ENCODE results near the gene RNPEPL1. TPM values are rescaled to one million over a fixed set of nuclear protein-coding genes. Genes with fewer than 3 reads are reported as not detected.

The RNPEPL1 gene
- total and polyA plus RNA-seq, 10 of the 15 experiments (the other 5 are each of a cell fraction or from before 2014, with no cell fraction given) = 0.24 to 49.5 (median 6.8) TPM

DNA sequence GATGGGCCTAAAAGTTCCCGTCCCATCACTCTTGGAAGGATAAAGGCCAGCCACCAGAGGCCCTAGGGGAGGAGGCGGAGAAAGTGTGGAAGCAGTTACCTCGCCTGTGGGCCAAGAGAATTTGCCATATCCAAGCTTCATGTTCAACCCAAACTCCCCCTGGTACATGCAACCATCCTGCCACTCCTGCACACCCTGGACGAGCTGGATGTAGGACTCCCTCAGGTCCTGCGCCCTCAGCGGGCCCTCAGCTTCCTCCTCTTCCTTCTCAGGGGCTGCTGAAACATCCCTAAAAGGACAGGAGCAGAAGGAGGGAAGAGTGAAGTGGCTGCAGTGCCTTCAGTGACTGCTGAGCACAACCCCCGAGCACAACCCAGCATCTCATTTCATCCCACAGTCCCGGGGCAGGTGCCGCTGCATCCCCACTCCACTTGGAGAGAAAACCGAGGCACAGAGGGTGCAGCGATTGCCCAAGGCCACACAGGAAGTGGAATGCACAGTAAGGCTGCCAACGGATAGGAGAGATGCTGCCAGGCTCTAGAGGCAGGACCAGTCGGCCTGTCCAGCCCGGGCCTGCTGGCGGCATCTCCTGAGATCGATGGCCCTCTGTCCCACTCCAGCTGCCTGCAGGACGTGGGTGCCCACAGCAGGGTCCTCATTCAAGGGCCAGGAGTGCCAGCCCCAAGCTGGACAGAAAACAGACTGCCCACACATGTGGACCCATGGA, 13.4 kb upstream of the RNPEPL1 start:
- H3K27me3 ChIP-seq (replicated peaks in 1 of 2; ENCODE audit: control insufficient read depth in 2 of 2, insufficient read depth in 2 of 2, low read length in 1 of 2) = no peaks in the 10 kb centered on the region
- no peaks in the 10 kb centered on the region for H4K20me1 ChIP-seq (ENCODE audit: control insufficient read depth, insufficient read depth)
- H3K27ac ChIP-seq (ENCODE audit: control insufficient read depth, insufficient read depth) = no peak overlapping the region
- peaks cover 39% of the 10 kb centered on the region for H3K4me1 ChIP-seq (ENCODE audit: control insufficient read depth, insufficient read depth, low read length)
- POLR2A ChIA-PET = no interaction called here
- intact Hi-C loops (cut with micrococcal nuclease; ENCODE audit: unreplicated experiment) = no loop called here
- no peak overlapping the region for H2AFZ ChIP-seq (ENCODE audit: control insufficient read depth, low read depth, low read length)
- in situ Hi-C loops (cut with MboI) = no loop called here
- no peaks in the 10 kb centered on the region; the same call in 2 of the 3 replicates for H3K9me3 ChIP-seq (replicated peaks; ENCODE audit: control insufficient read depth, insufficient read depth, low read length)
- H3K4me2 ChIP-seq (ENCODE audit: control insufficient read depth, insufficient read depth) = no peak overlapping the region
- SMC1A ChIA-PET (ENCODE audit: uncharacterized antibody, unreplicated experiment) = interaction anchor here (1.1 kb wide), 1 partner anchor 41 kb away, joined by 4 read pairs; no protein-coding TSS in a partner anchor
- TF ChIP-seq, protein P1, sequence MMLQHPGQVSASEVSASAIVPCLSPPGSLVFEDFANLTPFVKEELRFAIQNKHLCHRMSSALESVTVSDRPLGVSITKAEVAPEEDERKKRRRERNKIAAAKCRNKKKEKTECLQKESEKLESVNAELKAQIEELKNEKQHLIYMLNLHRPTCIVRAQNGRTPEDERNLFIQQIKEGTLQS (IDR thresholded peaks at IDR 0.05; ENCODE audit: borderline replicate concordance, extremely low read depth, low read depth, low read length) = no peak
- TF ChIP-seq, protein P2, sequence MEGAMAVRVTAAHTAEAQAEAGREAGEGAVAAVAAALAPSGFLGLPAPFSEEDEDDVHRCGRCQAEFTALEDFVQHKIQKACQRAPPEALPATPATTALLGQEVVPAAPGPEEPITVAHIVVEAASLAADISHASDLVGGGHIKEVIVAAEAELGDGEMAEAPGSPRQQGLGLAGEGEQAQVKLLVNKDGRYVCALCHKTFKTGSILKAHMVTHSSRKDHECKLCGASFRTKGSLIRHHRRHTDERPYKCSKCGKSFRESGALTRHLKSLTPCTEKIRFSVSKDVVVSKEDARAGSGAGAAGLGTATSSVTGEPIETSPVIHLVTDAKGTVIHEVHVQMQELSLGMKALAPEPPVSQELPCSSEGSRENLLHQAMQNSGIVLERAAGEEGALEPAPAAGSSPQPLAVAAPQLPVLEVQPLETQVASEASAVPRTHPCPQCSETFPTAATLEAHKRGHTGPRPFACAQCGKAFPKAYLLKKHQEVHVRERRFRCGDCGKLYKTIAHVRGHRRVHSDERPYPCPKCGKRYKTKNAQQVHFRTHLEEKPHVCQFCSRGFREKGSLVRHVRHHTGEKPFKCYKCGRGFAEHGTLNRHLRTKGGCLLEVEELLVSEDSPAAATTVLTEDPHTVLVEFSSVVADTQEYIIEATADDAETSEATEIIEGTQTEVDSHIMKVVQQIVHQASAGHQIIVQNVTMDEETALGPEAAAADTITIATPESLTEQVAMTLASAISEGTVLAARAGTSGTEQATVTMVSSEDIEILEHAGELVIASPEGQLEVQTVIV (IDR thresholded peaks at IDR 0.05; ENCODE audit: borderline replicate concordance, partially characterized antibody) = no peak
- no peak for TF ChIP-seq SUPT20H (IDR thresholded peaks at IDR 0.05; ENCODE audit: borderline replicate concordance, control insufficient read depth, low read depth, low read length)
- no peak for TF ChIP-seq ZSCAN29 (IDR thresholded peaks at IDR 0.05)
- no peak for TF ChIP-seq ZBTB33 (IDR thresholded peaks at IDR 0.05)
- TF ChIP-seq EGR1 (IDR thresholded peaks at IDR 0.05; ENCODE audit: borderline replicate concordance in 1 of 2, low read depth in 2 of 2, low read length in 2 of 2) = no peak
- no peak for TF ChIP-seq RCOR1 (conservative IDR thresholded peaks at IDR 0.05; ENCODE audit: low read depth, low read length)
- TF ChIP-seq IKZF1 (conservative IDR thresholded peaks at IDR 0.05) = no peak
- no peak for TF ChIP-seq ZNF217 (IDR thresholded peaks at IDR 0.05)
- H3K9ac ChIP-seq (ENCODE audit: control insufficient read depth, insufficient read depth, low read length) = no peak overlapping the region
- 88% methylated on average over 17 of the region's 17 CpGs for WGBS (ENCODE audit: insufficient coverage, insufficient replicate concordance, low lambda C conversion rate, missing lambda C conversion rate)
- DNase-seq (ENCODE audit: low read depth, low spot score) = no peak
- no peak for FAIRE-seq
- H3K36me3 ChIP-seq (ENCODE audit: control insufficient read depth in 2 of 2, insufficient read depth in 2 of 2, low read length in 1 of 2) = peaks cover 0 to 15% of the 10 kb centered on the region in 2 experiments; a peak in 1 of 4 replicates
- no peak for ATAC-seq
- RAD21 ChIA-PET (ENCODE audit: unreplicated experiment) = no interaction called here
- no peak overlapping the region for H3K4me3 ChIP-seq
- CTCF ChIA-PET = interaction anchor here (1.0 to 1.7 kb wide), 2 partner anchors 11 to 41 kb away, joined by 3 to 8 read pairs; no protein-coding TSS in a partner anchor
- H3K79me2 ChIP-seq (ENCODE audit: control insufficient read depth, insufficient read depth, low read length) = peaks cover 27% of the 10 kb centered on the region
- no TSS peak for BruUV-seq (replicated peaks)

Data from GM12878 (cell line).